Measurements from ENCODE around the gene AGAP1.
A peak's percentile ranks its signal among the peaks of the same experiment; 100 is the strongest.

GRCh38 chr2:235675678-235676535, 182.1 kb downstream of the AGAP1 start:
- TF ChIP-seq CTCF (IDR thresholded peaks at IDR 0.05): peak in 1 of 4 experiments; percentile 11
- TF ChIP-seq POLR2AphosphoS5 (IDR thresholded peaks at IDR 0.05): no peak
- TF ChIP-seq POLR2A (IDR thresholded peaks at IDR 0.05): no peak
